HG03354 (cell line): Measurements from ENCODE around the gene KLB.
"Not testable (repeated sequence)": the region's sequence is repeated elsewhere in the genome, so short reads cannot be mapped to it uniquely, and the experiment has no call there.

Source experiments
- ATAC-seq: cut with Tn5 transposase; IDR thresholded peaks from one replicate; pipeline ENCODE4 v1.9.1; 2021; ENCODE audit warnings: mild to moderate bottlenecking; ENCODE audit not compliant: unreplicated experiment, poor library complexity, severe bottlenecking

Gene KLB

DNA sequence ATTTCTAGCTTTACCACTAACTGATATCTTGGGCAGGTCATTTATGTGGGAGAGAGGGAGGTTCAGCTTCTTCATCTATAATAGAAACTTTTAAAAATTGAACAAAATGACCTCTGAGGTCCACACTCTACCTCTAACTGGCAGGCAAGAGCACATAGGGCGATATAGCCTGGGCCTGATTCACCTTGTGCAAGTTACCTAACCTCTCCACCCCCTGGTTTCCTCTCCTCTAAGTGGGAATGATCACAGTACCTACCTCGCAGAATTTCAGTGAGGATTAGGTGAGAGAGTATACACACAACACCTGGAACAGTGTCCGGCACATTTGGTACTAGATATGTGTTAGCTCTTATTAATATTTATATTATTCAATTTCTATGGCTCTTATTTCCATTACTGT lies 15.5 kb downstream of the KLB start:
- no peak for ATAC-seq

DNA sequence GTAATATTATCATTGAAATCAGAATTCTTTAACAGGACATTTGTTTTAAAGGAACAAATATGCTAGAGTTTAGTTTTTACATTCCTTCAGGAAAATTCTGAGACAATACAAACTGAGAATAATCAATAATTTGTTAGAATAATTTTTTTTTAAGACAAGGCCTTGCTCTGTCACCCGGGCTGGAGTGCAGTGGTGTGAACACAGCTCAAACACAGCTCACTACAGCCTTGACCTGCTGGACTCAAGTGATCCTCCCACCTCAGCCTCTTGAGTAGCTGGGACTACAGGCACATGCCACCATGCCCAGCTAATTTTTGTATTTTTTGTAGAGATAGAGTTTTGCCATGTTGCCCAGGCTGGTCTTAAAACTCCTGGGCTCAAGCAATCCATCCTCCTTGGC lies 18.6 kb downstream of the KLB start:
- ATAC-seq = not testable (repeated sequence)

DNA sequence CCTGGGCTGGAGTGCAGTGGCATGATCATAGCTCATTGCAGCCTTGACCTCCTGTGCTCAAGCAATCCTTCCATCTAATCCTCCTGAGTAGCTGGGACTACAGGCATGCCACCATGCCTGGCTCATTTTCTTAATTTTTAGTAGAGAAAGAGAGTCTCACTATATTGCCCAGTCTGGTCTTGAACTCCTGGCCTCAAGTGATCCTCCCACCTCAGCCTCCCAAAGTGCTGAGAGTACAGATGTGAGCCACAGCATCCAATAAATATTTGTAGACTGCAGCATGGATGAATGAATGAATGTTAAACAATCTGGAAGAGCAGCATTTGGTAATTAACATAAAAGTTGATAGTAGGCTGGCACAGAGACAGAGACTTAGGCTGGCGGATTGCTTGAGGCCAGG lies 20.0 kb downstream of the KLB start:
- no peak for ATAC-seq

DNA sequence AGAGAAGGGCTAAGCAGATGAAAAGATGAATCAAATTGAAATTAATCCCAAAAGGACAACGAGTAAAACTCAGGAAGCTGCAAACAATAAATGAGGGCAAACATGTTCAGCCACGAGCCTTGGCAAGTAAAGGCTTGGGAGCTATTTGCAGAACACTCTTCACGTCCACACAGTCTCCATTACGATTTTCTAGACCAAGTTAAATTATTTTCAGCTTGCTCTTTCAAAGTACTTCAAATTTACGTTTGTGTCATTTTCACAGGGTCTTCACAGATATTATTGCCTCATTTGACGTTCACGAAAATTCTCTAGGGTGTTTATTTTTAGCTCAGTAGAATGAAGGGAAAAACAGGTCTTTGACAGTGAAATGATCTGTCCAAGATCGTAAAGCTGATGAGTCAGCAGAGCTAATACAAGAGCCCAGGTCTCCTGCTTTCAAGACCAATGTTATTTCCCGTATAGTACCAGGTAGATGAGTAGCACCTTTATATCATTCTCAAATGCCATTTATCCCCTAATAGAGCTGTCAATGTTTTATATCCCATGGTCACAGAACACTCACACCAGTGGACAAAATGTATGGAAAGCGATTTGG lies 20.9 kb downstream of the KLB start:
- no peak for ATAC-seq

DNA sequence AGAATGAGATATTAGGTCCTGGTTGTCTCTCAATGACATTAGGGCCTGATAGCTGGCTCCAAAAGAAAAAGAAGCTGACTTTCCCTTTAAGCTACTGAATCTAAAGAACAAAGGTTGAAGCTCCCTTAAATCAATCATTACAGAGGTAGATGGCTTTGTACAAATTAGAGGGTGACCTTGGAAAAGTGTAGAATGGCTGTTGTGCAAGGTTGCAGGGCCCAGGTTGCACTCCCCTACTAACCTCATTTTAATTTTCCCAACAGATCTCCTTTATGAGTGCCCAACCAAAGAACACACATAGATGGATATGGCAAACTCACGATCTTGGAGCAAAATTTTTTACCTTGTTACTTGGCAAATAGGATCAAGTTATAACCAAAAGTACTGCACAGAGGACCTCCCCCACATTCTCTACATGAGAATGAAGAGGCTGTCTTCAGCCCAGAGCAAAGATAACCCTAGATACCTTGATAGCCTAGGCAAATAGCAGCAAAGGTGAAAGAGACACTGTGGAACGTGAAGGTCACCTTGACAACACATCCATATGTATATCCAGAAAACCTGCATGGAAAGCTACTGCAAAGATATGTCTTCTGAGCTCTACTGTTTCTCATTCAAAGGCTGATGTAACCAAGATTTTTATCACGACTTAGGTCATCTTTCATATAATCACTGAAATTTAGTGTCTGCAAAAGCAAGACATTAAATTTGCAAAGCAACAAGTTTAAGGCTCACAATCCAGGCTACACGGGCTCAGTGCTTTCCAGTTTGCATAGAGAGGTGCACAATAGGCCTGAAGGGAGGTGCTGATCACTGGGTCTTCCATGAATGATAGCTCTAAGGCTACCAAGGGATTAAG lies 23.0 kb downstream of the KLB start:
- no peak for ATAC-seq

DNA sequence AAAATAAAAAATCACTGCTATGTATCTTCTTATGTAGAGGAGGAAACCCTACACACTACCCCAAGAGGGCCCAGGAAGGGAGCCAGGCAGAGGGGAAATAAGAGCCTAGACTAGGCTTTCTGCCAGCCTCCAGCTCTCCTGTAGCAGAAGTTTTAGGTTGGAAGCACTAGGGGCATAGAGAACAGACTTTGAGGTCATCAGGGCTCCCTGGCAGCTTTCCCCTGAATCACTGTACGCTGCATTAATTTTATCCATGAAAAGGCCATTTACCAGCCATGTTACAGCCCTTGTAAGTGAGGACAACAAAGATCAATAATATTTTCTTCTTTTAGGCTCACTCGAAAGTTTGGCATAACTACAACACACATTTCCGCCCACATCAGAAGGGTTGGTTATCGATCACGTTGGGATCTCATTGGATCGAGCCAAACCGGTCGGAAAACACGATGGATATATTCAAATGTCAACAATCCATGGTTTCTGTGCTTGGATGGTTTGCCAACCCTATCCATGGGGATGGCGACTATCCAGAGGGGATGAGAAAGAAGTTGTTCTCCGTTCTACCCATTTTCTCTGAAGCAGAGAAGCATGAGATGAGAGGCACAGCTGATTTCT lies 27.3 kb downstream of the KLB start:
- ATAC-seq = no peak

DNA sequence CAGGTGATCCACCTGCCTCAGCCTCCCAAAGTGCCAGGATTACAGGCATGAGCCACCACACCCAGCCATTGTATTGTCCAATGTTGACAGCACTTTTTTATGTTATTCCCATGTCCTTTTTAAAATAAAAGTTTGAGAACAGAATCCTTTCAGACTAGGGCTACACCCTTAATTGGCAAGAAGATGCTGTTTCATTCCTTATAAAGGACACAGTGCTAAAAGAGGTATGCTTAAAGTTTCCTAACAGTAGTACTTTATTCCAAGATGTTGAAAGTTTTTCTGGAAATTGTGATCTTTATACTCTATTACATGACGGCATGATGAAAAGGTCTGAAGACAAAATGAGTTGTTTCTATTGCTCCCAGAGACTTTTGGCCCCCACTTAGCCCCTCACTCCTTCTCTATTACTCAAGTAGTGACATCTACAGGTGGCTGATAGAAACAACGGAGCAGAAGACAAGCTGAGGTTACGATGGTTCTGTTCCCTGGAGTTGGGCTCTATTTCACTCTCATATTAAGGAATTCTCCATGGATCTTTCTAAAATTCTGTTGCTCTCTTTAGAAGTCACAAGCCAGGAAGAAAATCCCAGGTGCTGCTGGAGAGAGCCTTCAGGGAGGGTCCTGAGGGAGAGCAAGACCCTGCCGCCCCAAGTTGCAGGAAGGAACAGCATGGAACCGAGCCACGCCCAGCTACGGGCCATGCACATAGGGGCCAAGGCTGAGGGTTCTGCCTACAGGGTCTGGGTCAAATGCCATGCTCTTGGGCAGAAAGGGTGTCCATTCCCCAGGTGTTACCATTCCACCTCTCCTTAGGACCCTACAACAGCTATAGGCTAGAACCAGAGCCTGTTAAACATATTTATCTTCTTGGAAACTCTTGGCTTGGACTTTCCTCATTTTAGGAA lies 29.2 kb downstream of the KLB start:
- ATAC-seq = no peak

DNA sequence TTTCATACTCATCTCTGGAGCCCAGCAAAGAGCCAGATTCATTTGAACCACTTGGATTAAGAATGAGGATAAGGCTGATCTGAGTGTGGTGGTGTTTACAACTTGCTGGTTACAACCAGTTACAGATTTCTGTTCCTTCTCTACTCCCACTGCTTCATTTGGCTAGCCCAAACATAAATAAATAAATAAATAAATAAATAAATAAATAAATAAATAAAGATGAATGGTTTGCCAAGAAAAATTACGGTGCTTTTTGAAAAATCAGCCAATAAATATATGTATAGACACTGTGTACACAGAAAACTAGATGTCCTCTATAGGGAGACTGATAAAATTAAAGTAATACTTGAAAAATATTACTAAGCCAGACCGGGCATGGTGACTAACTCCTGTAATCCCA lies 34.9 kb downstream of the KLB start:
- ATAC-seq = no peak

DNA sequence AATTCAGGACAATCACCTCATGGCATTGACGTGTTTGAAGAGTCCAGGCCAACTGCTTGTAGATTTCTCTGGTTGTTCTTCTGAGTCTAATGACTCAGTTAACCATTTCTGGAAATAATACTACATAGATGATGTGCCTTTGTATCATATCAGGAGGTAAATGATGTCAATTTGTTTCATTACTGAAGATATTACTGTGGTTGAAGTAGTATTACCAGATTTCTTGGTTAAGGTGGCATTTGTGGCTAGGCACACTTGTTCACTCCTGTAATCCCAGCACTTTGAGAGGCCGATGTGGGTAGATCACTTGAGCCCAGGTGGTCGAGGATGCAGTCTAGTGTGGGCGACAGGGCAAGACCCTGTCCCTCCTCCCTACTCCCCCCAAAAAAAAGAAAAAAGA lies 36.3 kb downstream of the KLB start:
- no peak for ATAC-seq

DNA sequence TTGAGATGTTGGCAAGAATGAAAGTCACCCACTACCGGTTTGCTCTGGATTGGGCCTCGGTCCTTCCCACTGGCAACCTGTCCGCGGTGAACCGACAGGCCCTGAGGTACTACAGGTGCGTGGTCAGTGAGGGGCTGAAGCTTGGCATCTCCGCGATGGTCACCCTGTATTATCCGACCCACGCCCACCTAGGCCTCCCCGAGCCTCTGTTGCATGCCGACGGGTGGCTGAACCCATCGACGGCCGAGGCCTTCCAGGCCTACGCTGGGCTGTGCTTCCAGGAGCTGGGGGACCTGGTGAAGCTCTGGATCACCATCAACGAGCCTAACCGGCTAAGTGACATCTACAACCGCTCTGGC lies 39.7 kb downstream of the KLB start:
- no peak for ATAC-seq

DNA sequence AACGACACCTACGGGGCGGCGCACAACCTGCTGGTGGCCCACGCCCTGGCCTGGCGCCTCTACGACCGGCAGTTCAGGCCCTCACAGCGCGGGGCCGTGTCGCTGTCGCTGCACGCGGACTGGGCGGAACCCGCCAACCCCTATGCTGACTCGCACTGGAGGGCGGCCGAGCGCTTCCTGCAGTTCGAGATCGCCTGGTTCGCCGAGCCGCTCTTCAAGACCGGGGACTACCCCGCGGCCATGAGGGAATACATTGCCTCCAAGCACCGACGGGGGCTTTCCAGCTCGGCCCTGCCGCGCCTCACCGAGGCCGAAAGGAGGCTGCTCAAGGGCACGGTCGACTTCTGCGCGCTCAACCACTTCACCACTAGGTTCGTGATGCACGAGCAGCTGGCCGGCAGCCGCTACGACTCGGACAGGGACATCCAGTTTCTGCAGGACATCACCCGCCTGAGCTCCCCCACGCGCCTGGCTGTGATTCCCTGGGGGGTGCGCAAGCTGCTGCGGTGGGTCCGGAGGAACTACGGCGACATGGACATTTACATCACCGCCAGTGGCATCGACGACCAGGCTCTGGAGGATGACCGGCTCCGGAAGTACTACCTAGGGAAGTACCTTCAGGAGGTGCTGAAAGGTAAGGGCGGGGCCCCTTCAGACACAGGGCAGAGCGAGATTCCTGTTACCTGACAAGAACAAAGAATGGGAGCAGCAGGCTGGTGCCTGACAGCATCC lies 40.3 kb downstream of the KLB start:
- ATAC-seq = peak; percentile 91

DNA sequence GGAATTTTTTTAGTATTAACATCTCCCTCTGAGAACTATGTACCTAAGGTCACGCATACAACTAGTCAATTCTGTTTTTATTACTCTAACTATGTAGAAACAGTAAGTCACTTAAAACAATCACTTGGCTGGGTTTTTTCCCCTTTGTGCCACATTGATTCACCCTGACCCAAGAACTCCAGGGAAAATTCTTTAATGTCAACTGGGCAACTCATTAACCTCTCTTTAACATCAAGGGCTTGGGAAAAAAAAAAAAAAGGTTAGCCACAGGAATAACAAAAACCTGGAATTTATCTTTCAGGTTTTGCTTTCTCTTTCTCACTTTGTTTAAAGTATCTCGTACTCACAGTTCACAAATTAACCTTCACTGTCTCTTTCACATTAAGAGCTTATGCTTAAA lies 43.9 kb downstream of the KLB start:
- no peak for ATAC-seq

DNA sequence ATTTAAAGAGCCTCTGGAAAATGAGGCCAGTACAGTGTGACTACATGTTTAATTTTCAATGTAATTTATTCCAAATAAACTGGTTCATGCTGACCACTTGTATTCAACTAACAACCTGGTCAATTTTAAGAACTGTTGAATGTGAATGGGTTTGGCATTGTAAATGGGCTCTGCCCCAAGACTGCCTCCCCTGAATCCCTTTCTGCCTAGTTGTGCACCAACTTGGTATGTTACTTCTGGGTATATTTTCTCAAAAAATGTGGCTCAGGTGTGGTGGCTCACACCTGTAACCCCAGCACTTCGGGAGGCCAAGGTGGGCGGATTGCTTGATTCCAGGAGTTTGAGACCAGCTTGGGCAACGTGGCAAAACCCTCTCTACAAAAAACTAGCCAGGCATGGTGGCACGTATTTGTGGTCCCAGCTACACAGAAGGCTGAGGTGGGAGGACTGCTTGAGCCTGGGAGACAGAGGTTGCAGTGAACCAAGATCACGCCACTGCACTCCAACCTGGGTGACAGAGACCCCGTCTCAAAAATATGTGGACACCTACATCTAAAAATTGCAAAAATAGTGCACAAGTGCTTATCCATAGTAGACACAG lies 44.8 kb downstream of the KLB start:
- no peak for ATAC-seq

DNA sequence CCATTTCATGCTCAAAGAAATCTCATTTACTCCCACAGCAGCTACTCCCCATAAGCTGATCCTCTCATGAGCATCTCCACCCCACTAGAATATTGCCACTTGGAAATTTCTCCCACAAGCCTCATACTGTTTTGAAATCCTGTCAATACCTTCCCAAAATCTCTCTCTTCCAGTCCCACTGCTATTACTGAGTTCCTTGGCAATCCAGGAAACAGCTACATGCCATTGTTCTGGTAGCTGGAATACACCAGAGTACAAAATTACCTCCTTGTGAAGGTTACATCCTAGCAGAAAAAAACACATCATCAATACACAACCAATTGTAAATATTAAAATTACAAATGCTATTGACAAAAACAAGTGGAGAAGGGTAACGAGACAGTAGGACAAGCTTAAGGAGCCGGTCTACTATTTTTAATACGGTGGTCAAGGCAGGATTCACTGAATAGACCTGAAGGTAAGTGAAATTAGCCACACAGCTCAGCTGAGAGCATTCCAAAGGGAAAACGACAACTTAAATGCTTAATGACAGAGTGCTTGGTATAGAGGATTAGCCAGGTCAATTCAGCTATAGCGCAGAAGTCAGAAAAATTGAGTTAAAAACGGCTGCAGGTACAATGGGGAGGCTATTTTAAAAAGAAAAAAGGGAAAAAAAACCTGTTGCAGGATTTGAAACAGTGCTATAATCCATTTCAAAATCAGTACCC lies 45.6 kb downstream of the KLB start:
- ATAC-seq = no peak

DNA sequence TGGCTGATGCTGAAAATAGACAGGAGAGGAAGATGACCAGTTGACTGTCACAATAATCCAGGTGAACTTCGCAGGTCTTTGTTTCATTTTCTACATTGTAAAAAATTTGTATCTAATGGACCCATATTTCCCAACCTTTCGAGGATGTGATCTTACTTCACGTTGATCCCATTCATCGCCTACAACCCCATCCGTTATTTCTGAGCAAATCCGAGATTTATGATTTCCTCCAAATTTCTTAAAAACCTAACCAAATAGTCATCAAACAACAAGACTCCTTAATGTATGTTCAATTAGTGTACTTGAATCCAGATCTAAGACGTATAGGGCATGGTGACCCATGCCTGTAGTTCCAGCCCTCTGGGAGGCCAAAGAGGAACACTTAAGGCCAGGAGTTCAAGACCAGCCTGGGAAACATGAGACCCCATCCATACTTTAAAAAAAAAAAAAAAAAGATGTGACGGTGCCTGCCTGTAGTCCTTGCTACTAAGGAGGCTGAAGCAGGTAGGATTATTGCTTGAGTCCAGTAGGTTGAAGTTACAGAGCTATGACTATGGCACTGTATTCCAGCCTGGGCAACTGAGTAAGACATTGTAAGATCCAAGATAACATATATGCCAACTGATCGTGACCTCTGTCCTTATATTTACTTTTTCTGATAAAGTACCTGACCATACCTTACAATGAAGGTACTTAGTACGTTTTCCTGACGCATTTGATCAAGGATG lies 46.3 kb downstream of the KLB start:
- ATAC-seq = no peak

DNA sequence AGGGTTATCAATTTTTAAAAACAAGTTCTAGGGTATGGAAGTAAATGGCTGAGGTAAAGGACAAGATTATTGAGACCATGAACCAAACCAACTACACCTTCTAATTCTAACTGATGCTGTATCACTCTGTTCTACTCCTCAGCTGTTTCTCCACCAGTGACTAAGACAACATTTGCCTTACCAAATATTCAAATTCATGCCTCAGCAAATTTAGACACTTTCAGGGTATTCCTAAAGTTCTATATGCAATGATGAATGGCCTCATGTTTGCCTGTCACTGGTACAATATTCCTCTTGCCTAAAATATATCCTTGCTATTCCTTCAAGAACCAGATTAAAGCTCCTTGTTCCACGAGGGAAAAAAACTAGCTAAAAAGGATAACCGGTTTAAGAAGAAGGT lies 47.0 kb downstream of the KLB start:
- ATAC-seq = no peak

DNA sequence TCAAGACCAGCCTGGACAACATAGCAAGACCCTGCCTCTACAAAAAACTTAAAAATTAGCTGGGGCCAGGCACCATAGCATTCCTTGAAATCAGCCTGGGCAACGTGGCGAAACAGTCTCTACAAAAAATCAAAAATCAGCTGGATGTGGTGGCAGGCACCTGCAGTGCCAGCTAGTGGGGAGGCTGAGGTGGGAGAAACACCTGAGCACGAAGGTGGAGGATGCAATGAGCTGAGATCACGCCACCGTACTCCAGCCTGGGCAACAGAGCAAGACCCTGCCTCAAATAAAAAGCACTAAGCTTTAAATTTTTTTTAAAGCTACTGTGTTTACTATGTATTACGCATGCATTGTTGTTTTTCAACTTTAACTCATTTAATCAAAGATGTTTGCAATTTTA lies 48.8 kb downstream of the KLB start:
- no peak for ATAC-seq
